Measurements from ENCODE around the gene SMCO3.
"Not testable (repeated sequence)": the region's sequence is repeated elsewhere in the genome, so short reads cannot be mapped to it uniquely, and the experiment has no call there.

DNA sequence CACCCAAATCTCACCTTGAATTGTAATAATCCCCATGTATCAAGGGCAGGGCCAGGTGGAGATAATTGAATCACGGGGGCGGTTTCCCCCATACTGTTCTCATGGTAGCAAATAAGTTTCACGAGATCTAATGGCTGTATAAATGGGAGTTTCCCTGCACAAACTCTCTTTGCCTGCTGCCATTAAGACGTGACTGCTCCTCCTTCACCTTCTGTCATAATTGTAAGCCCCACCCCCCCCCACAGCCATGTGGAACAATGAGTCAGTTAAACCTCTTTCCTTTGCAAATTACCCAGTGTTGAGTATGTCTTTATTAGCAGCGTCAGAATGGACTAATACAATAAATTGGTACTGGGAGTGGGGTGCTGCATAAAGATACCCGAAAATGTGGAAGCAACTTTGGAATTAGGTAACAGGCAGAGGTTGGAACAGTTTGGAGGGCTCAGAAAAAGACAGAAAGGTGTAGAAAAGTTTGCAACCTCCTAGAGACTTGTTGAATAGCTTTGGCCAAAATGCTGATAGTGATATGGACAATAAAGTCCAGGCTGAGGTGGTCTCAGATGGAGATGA, 54.2 kb downstream of the SMCO3 start:
- TF ChIP-seq POLR2A, EP300 (IDR thresholded peaks at IDR 0.05): not testable (repeated sequence)
- TF ChIP-seq, protein P1, sequence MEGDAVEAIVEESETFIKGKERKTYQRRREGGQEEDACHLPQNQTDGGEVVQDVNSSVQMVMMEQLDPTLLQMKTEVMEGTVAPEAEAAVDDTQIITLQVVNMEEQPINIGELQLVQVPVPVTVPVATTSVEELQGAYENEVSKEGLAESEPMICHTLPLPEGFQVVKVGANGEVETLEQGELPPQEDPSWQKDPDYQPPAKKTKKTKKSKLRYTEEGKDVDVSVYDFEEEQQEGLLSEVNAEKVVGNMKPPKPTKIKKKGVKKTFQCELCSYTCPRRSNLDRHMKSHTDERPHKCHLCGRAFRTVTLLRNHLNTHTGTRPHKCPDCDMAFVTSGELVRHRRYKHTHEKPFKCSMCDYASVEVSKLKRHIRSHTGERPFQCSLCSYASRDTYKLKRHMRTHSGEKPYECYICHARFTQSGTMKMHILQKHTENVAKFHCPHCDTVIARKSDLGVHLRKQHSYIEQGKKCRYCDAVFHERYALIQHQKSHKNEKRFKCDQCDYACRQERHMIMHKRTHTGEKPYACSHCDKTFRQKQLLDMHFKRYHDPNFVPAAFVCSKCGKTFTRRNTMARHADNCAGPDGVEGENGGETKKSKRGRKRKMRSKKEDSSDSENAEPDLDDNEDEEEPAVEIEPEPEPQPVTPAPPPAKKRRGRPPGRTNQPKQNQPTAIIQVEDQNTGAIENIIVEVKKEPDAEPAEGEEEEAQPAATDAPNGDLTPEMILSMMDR (IDR thresholded peaks at IDR 0.05), result not testable (repeated sequence)

Measured in upper lobe of left lung (tissue), 4 donors.